H1 (cell line): ENCODE data around the gene SLC66A3. TPM values are rescaled to one million over a fixed set of nuclear protein-coding genes. Genes with fewer than 3 reads are reported as not detected.

ENCODE experiments used
- CTCF ChIA-PET: fragments of 300-600 bp; sonication (Branson Sonifier 250); formaldehyde crosslinking; loops from one replicate; lab custom pipeline; 2021; ENCODE audit not compliant: partially characterized antibody; lab: Charles Lee
- POLR2A ChIA-PET: fragments of 300-600 bp; sonication (Branson Sonifier 250); formaldehyde crosslinking; loops from one replicate; lab custom pipeline; 2021; ENCODE audit warnings: inconsistent platforms; ENCODE audit not compliant: partially characterized antibody; lab: Charles Lee
- DNase-seq, 2 experiments: peaks; one replicate each; pipeline versions ENCODE4 v3.0.0 to v3.0.0-alpha.2; 2010 to 2022; ENCODE audit warnings: low spot score in 2 of 2, low read depth in 1 of 2, mixed read lengths in 1 of 2
- FAIRE-seq: peaks from 2 replicates; lab custom pipeline; 2011; peaks lifted over from hg19 to GRCh38; lab: Jason Lieb, UNC
- H2AFZ ChIP-seq: 2 replicates; pipeline ENCODE4 v1.8.1; 2012; ENCODE audit warnings: low read length, inconsistent platforms
- H2AK5ac ChIP-seq: 2 replicates; pipeline ENCODE4 v1.6.1; 2013; ENCODE audit warnings: low read depth, low read length
- H2BK120ac ChIP-seq: replicated peaks from 2 replicates; pipeline ENCODE3; 2013; ENCODE audit warnings: low read depth, low read length, inconsistent platforms
- H2BK12ac ChIP-seq: 2 replicates; pipeline ENCODE4 v1.6.1; 2013; ENCODE audit warnings: low read depth, low read length
- H2BK15ac ChIP-seq: 2 replicates; pipeline ENCODE4 v1.6.1; 2013; ENCODE audit warnings: low read length
- H2BK20ac ChIP-seq: 2 replicates; pipeline ENCODE4 v1.6.1; 2013; ENCODE audit warnings: low read length
- H2BK5ac ChIP-seq: 2 replicates; pipeline ENCODE4 v1.6.1; 2013; ENCODE audit warnings: low read depth, low read length
- H3K14ac ChIP-seq: 2 replicates; pipeline ENCODE4 v1.6.1; 2013; ENCODE audit warnings: inconsistent platforms; ENCODE audit not compliant: insufficient read length
- H3K18ac ChIP-seq: 2 replicates; pipeline ENCODE4 v1.6.1; 2013; ENCODE audit warnings: low read length; ENCODE audit errors: extremely low read depth
- H3K23ac ChIP-seq: 2 replicates; pipeline ENCODE4 v1.6.1; 2013; ENCODE audit warnings: inconsistent platforms; ENCODE audit not compliant: insufficient read length
- H3K23me2 ChIP-seq: 2 replicates; pipeline ENCODE4 v1.6.1; 2013; ENCODE audit warnings: low read depth, low read length
- H3K27ac ChIP-seq: 2 replicates; pipeline ENCODE4 v1.6.1; 2011; ENCODE audit warnings: low read depth, low read length, inconsistent platforms
- H3K27me3 ChIP-seq, 4 experiments: replicated peaks in 1 of 4; 1 replicate in 1 of 4; 2 replicates in 3 of 4; pipeline versions ENCODE4 v1.6.1 to v1.8.1; 2011 to 2013; ENCODE audit warnings: low read length in 3 of 4, mild to moderate bottlenecking in 3 of 4, inconsistent platforms in 2 of 4, mixed read lengths in 2 of 4, moderate library complexity in 1 of 4; ENCODE audit not compliant: control insufficient read depth in 3 of 4, insufficient read depth in 3 of 4; ENCODE audit errors: extremely low read depth in 1 of 4
- H3K36me3 ChIP-seq, 4 experiments: 2 replicates each; pipeline versions ENCODE4 v1.6.1 to v1.8.1; 2011 to 2013; ENCODE audit warnings: mild to moderate bottlenecking in 4 of 4, low read length in 3 of 4, moderate library complexity in 2 of 4, control low read depth in 1 of 4, inconsistent platforms in 1 of 4; ENCODE audit not compliant: insufficient read depth in 4 of 4, control insufficient read depth in 2 of 4
- H3K4ac ChIP-seq: replicated peaks from 2 replicates; pipeline ENCODE3; 2013; ENCODE audit warnings: low read length, low read depth, mixed read lengths, inconsistent platforms; ENCODE audit not compliant: insufficient read length
- H3K4me1 ChIP-seq, 4 experiments: replicated peaks in 1 of 4; 1 replicate in 1 of 4; 2 replicates in 3 of 4; pipeline versions ENCODE4 v1.6.1 to v1.8.1; 2011 to 2013; ENCODE audit warnings: low read length in 3 of 4, inconsistent platforms in 2 of 4, mixed read lengths in 1 of 4; ENCODE audit not compliant: insufficient read depth in 4 of 4, control insufficient read depth in 3 of 4
- H3K4me2 ChIP-seq, 2 experiments: 2 replicates each; pipeline versions ENCODE4 v1.6.1 to v1.8.1; 2011 to 2013; ENCODE audit warnings: low read depth in 2 of 2, low read length in 2 of 2, control low read depth in 1 of 2, inconsistent platforms in 1 of 2, mild to moderate bottlenecking in 1 of 2; ENCODE audit not compliant: insufficient read depth in 1 of 2
- H3K4me3 ChIP-seq, 4 experiments: fragments of 200-600, 300-600 bp in 1 of 4; sonication (generic), shearing (Covaris generic), sonication (Bioruptor Twin) in 1 of 4; 2 replicates each; pipeline versions ENCODE4 v1.5.1 to v1.8.1; 2011 to 2016; ENCODE audit warnings: low read length in 4 of 4, low read depth in 3 of 4, control low read depth in 2 of 4, inconsistent platforms in 2 of 4, mild to moderate bottlenecking in 2 of 4, mixed read lengths in 1 of 4, moderate library complexity in 1 of 4; ENCODE audit not compliant: insufficient read depth in 2 of 4; ENCODE audit errors: extremely low read depth in 1 of 4
- H3K56ac ChIP-seq: replicated peaks from 2 replicates; pipeline ENCODE3; 2013; ENCODE audit warnings: low read depth, mild to moderate bottlenecking, mixed read lengths, low read length, inconsistent platforms; ENCODE audit not compliant: insufficient read length
- H3K79me1 ChIP-seq: 2 replicates; pipeline ENCODE4 v1.6.1; 2013; ENCODE audit warnings: low read depth, low read length, control low read depth
- H3K79me2 ChIP-seq, 2 experiments: 2 replicates each; pipeline versions ENCODE4 v1.6.1 to v1.8.1; 2012 to 2013; ENCODE audit warnings: low read length in 2 of 2, mild to moderate bottlenecking in 2 of 2, inconsistent platforms in 1 of 2; ENCODE audit not compliant: insufficient read depth in 2 of 2, control insufficient read depth in 1 of 2
- H3K9ac ChIP-seq, 4 experiments: replicated peaks in 1 of 4; 1 replicate in 1 of 4; 2 replicates in 3 of 4; pipeline versions ENCODE4 v1.6.1 to v1.8.1; 2011 to 2013; ENCODE audit warnings: low read depth in 3 of 4, low read length in 3 of 4, control low read depth in 2 of 4, mild to moderate bottlenecking in 2 of 4, moderate library complexity in 2 of 4, inconsistent platforms in 1 of 4; ENCODE audit errors: extremely low read depth in 1 of 4
- H3K9me3 ChIP-seq, 2 experiments: 2 replicates each; pipeline versions ENCODE4 v1.6.1 to v1.8.1; 2012 to 2013; ENCODE audit warnings: mild to moderate bottlenecking in 2 of 2, moderate library complexity in 2 of 2, control low read depth in 1 of 2, inconsistent platforms in 1 of 2, low read depth in 1 of 2, low read length in 1 of 2, mixed read lengths in 1 of 2; ENCODE audit not compliant: insufficient read depth in 2 of 2
- H4K20me1 ChIP-seq, 2 experiments: replicated peaks in 1 of 2; 2 replicates each; pipeline versions ENCODE3 to v1.8.1; 2011 to 2013; ENCODE audit warnings: inconsistent platforms in 2 of 2, low read length in 2 of 2, mild to moderate bottlenecking in 1 of 2; ENCODE audit not compliant: insufficient read depth in 2 of 2, control insufficient read depth in 1 of 2
- H4K5ac ChIP-seq: 2 replicates; pipeline ENCODE4 v1.6.1; 2013; ENCODE audit warnings: low read length, low read depth, mixed read lengths, inconsistent platforms; ENCODE audit not compliant: insufficient read length
- H4K8ac ChIP-seq: 2 replicates; pipeline ENCODE4 v1.8.0; 2013; ENCODE audit warnings: mild to moderate bottlenecking, moderate library complexity, low read length, inconsistent platforms; ENCODE audit not compliant: insufficient read depth; ENCODE audit errors: extremely low read depth
- H4K91ac ChIP-seq: replicated peaks from 2 replicates; pipeline ENCODE3; 2013; ENCODE audit warnings: low read length, mixed read lengths, inconsistent platforms; ENCODE audit not compliant: insufficient read length
- ATF3 ChIP-seq: IDR thresholded peaks from 2 replicates; pipeline ENCODE4 v1.6.1; 2011; ENCODE audit warnings: low read depth, mild to moderate bottlenecking, low read length; ENCODE audit not compliant: insufficient read depth
- CEBPB ChIP-seq: IDR thresholded peaks from 2 replicates; pipeline ENCODE4 v1.6.1; 2012; ENCODE audit warnings: low read depth, low read length
- EZH2 ChIP-seq: fragments of 200-600 bp; sonication (generic); IDR thresholded peaks from 2 replicates; pipeline ENCODE4 v1.7.1; 2012; ENCODE audit warnings: low read depth, mild to moderate bottlenecking, moderate library complexity, low read length, inconsistent platforms; ENCODE audit not compliant: severe bottlenecking
- FOSL1 ChIP-seq: IDR thresholded peaks from 2 replicates; pipeline ENCODE4 v1.6.1; 2011; ENCODE audit warnings: mild to moderate bottlenecking, low read depth, low read length, moderate library complexity; ENCODE audit not compliant: insufficient read depth
- GABPA ChIP-seq: IDR thresholded peaks from 2 replicates; pipeline ENCODE4 v1.6.1; 2011; ENCODE audit warnings: mild to moderate bottlenecking, low read length, moderate library complexity, borderline replicate concordance; ENCODE audit not compliant: insufficient read depth
- HDAC2 ChIP-seq, 2 experiments: fragments of 300-600 bp in 1 of 2; sonication (generic) in 1 of 2; IDR thresholded peaks; 2 replicates each; pipeline ENCODE4 v1.6.1; 2011 to 2012; ENCODE audit warnings: low read depth in 2 of 2, low read length in 2 of 2, mild to moderate bottlenecking in 2 of 2, moderate library complexity in 2 of 2, borderline replicate concordance in 1 of 2, inconsistent platforms in 1 of 2
- HDAC6 ChIP-seq: IDR thresholded peaks from one replicate; pipeline ENCODE4 v1.7.1; 2012; ENCODE audit warnings: low read depth, mild to moderate bottlenecking, inconsistent platforms, low read length, moderate library complexity
- JUN ChIP-seq: IDR thresholded peaks from 2 replicates; pipeline ENCODE4 v1.6.1; 2011; ENCODE audit warnings: low read depth, mild to moderate bottlenecking, improper control_type of control experiment, low read length
- POLR2A ChIP-seq, 2 experiments: IDR thresholded peaks; 1 replicate in 1 of 2; 2 replicates in 1 of 2; pipeline ENCODE4 v1.6.1; 2011; ENCODE audit warnings: low read depth in 2 of 2, low read length in 2 of 2, mild to moderate bottlenecking in 2 of 2; ENCODE audit errors: control extremely low read depth in 1 of 2
- POU5F1 ChIP-seq: IDR thresholded peaks from 2 replicates; pipeline ENCODE4 v1.6.1; 2011; ENCODE audit warnings: low read depth, mild to moderate bottlenecking, low read length, moderate library complexity
- RXRA ChIP-seq: IDR thresholded peaks from 2 replicates; pipeline ENCODE4 v1.6.1; 2011; ENCODE audit warnings: low read depth, mild to moderate bottlenecking, low read length, moderate library complexity; ENCODE audit not compliant: insufficient read depth
- TAF7 ChIP-seq: optimal IDR thresholded peaks from 2 replicates; pipeline ENCODE3; 2011; ENCODE audit warnings: low read depth, mild to moderate bottlenecking, inconsistent platforms, low read length, moderate library complexity, borderline replicate concordance
- ZNF274 ChIP-seq: IDR thresholded peaks from 2 replicates; pipeline ENCODE4 v1.7.0; 2012; ENCODE audit warnings: low read length, borderline replicate concordance; ENCODE audit errors: extremely low read depth
- WGBS, 2 experiments: shearing (Covaris generic) in 1 of 2; methylation state at CpG; one replicate each; pipeline versions ENCODE4 v1.1.6 to v1.1.7; 2013 to 2015; ENCODE audit warnings: low lambda C conversion rate in 2 of 2, mixed read lengths in 2 of 2, inconsistent platforms in 1 of 2, low coverage in 1 of 2, missing lambda C conversion rate in 1 of 2; ENCODE audit not compliant: insufficient replicate concordance in 2 of 2, insufficient coverage in 1 of 2, insufficient read length in 1 of 2; ENCODE audit errors: extremely low coverage in 1 of 2, missing lambda C conversion rate in 1 of 2; 5-methylcytosine and 5-hydroxymethylcytosine counted together
- polyA plus RNA-seq, 7 experiments: library from polyadenylated mRNA; depleted of rRNA in 3 of 7; stranded (reverse) in 5 of 7; unstranded in 2 of 7; fragments of >200 nt in 5 of 7; fragments of 200-250 nt in 2 of 7; gene quantifications; 1 replicate in 5 of 7; 2 replicates in 1 of 7; 4 replicates in 1 of 7; pipeline versions ENCODE4 v1.2.1 to v1.2.3, GENCODE V29; 2011 to 2013; ENCODE audit warnings: missing spikeins in 2 of 7, mixed read lengths in 2 of 7
- total RNA-seq: library from RNA; stranded (reverse); fragmentation: NEBNext Ultra II Directional; extraction: Animal tissue kit (Norgen Biotek cat#: 25700); gene quantifications from 2 replicates; pipeline ENCODE4 v1.2.1, GENCODE V29; 2021

Gene SLC66A3
- total and polyA plus RNA-seq, 2 of the 8 experiments (the other 6 are each of a cell fraction or from before 2014, with no cell fraction given) = 8.7 to 27.8 TPM

GRCh38 chr2:11182951-11183350 is 27.7 kb downstream of the SLC66A3 start:
- no peak overlapping the region for H3K4me3 ChIP-seq
- no peak overlapping the region for H4K91ac ChIP-seq
- no peak overlapping the region for H2AK5ac ChIP-seq
- ChIA-PET POLR2A (interaction anchor here (0.6 kb wide), 1 partner anchor 30 kb away, joined by 3 read pairs; no protein-coding TSS in a partner anchor), CTCF (interaction anchor here (0.9 to 3.2 kb wide), 7 partner anchors 10 to 283 kb away, joined by 3 to 13 read pairs (median 3); a partner anchor contains a TSS)
- H3K4me2 ChIP-seq = no peak overlapping the region
- no peak overlapping the region for H2BK5ac ChIP-seq
- H3K9me3 ChIP-seq = no peaks in the 10 kb centered on the region
- WGBS, 2 experiments = 82% methylated on average over 2 of the region's 2 CpGs; no CpG with 5 or more reads in 1 of the 2 experiments
- H3K23ac ChIP-seq = no peak overlapping the region
- no peak overlapping the region for H4K5ac ChIP-seq
- no peak for DNase-seq
- no peaks in the 10 kb centered on the region for H3K79me2 ChIP-seq
- no peak overlapping the region for H4K8ac ChIP-seq
- no peak overlapping the region for H2BK120ac ChIP-seq
- no peaks in the 10 kb centered on the region; a peak in 1 of 7 replicates for H3K4me1 ChIP-seq
- no peak overlapping the region for H2BK20ac ChIP-seq
- no peak overlapping the region for H2BK12ac ChIP-seq
- H3K79me1 ChIP-seq = no peaks in the 10 kb centered on the region
- no peaks in the 10 kb centered on the region for H4K20me1 ChIP-seq
- no peak overlapping the region for H3K27ac ChIP-seq
- H3K36me3 ChIP-seq = no peaks in the 10 kb centered on the region; a peak in 2 of 8 replicates
- no peaks in the 10 kb centered on the region for H3K23me2 ChIP-seq
- H3K56ac ChIP-seq = no peak overlapping the region
- no peak overlapping the region for H3K4ac ChIP-seq
- H2BK15ac ChIP-seq = no peak overlapping the region
- no peak overlapping the region for H2AFZ ChIP-seq
- FAIRE-seq = no peak
- H3K14ac ChIP-seq = no peak overlapping the region
- no peak overlapping the region for H3K18ac ChIP-seq
- H3K9ac ChIP-seq = no peak overlapping the region
- H3K27me3 ChIP-seq = no peaks in the 10 kb centered on the region
- TF ChIP-seq TAF7 = no peak
- no peak for TF ChIP-seq CEBPB
- TF ChIP-seq HDAC2 (IDR thresholded peaks at IDR 0.05; ENCODE audit: borderline replicate concordance in 1 of 2, low read depth in 2 of 2, low read length in 2 of 2) = no peak
- no peak for TF ChIP-seq ATF3
- TF ChIP-seq EZH2 = no peak
- no peak for TF ChIP-seq POLR2A (IDR thresholded peaks at IDR 0.05; ENCODE audit: control extremely low read depth in 1 of 2, low read depth in 2 of 2, low read length in 2 of 2)
- TF ChIP-seq ZNF274 = no peak
- no peak for TF ChIP-seq FOSL1
- TF ChIP-seq GABPA = no peak
- no peak for TF ChIP-seq JUN
- TF ChIP-seq RXRA = no peak
- TF ChIP-seq HDAC6 = no peak
- no peak for TF ChIP-seq POU5F1
